HG03521 (cell line): ENCODE data around the gene DOCK6.

Experiments used
- ATAC-seq: cut with Tn5 transposase; IDR thresholded peaks from one replicate; pipeline ENCODE4 v1.9.1; 2021; ENCODE audit warnings: mild to moderate bottlenecking, moderate library complexity; ENCODE audit not compliant: unreplicated experiment

DOCK6 gene

DNA sequence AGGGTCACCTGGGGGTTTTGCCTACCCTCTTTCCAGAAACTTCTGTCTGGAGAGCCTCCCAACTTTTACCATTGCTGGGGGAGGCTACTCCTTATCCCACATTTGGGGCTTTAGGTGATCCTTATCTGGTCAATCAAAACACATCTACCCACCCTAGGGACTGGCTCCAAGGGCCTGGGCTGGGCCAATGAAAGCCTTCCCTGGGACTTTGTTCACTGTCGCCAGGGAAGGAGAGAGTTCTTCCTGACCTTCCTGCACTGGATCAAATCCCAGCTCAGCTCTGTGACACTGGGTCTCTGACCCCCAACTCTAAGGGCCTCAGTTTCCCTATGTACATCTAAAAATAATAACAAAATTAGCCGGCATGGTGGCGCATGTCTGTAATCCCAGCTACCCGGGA is 11.1 kb downstream of the DOCK6 start:
- ATAC-seq: no peak

GRCh38 chr19:11248852-11249251 is 13.5 kb downstream of the DOCK6 start:
- no peak for ATAC-seq

- no peak for ATAC-seq
These were observed 14.4 kb downstream of the DOCK6 start for GRCh38 chr19:11247934-11248333.

GRCh38 chr19:11247391-11247790 is 14.9 kb downstream of the DOCK6 start:
- no peak for ATAC-seq

- no peak for ATAC-seq
These were observed 15.4 kb downstream of the DOCK6 start for GRCh38 chr19:11246941-11247340.

DNA sequence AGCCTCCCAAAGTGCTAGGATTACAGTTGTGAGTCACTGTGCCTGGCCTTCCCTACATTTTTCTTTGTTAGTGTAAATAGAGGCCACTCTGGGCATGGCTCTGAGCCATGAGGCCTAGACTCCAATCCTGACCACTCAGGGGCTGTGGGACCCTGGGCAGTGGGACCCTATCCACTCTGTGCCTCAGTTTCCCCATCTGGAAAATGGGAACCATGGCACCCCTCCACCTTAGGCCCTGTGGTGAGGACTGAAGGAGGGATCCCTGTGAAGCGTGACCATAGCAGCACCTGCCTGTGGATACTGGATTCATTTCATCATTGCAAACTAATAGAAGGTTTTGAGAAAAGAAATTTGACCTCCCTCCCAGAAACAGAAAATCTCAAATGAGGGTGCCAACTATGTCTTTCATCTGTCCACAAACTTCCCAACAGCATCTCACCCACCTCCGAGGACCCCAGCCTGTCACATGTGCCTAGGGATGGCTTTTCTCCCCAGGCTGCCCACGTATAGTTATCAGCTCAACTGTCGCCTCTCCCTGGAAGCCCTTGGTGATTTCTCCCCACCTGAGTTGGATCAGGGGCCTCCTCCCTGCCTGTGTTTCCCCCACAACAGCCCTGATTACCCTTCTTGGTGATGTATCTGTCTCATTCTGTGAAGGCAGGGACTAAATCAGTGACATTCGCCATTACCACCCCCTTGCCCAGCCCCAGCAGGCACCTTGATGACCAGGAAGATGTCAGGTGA is 17.3 kb downstream of the DOCK6 start:
- ATAC-seq: no peak

DNA sequence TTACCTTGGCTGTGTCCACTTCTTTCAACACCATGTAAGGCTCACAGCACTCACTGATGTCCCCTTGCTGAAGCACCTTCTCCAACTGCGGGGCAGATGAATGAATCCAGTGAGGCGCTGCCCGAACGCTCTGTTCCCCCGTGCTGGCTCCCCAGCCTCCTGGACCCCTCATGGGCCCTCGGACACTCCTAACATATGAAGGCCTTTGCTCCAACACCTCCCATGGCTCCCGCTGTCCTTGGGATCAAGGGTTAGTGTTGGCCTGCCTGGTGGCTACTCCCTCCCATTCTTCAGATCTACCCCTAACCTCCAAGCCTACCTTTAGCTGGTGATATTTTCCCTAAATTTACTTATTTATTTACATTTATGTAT is 18.5 kb downstream of the DOCK6 start:
- ATAC-seq: no peak

- ATAC-seq: peak; percentile 73
These were observed 19.2 kb downstream of the DOCK6 start for GRCh38 chr19:11242864-11243797.

DNA sequence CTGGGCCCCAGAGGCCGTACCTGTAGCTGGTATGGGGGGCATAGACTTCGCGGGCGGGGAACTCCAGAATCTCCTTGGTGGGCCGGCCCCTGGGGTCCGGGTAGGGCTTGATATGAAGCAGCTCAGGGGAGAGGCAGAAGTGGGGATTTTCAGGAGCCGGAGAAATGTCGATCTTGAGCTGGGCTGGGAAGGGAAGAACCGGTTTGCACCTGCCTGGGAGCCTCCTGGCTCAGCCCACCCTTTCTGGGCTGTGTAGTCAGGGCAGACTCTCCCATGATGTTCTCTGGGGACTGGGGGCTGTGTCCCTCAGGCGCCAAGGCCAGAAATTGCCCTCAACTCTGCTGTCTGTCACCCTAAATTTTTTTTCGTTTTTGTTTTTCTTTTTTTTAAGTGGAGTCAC is 20.3 kb downstream of the DOCK6 start:
- ATAC-seq: no peak

GRCh38 chr19:11240008-11240444 is 22.3 kb downstream of the DOCK6 start:
- no peak for ATAC-seq

GRCh38 chr19:11239377-11240000 is 22.8 kb downstream of the DOCK6 start, which contains the start of gene ANGPTL8:
ANGPTL8 (plus strand) TSS chr19:11239619; CDS start chr19:11239638, 19 bp downstream.
- ATAC-seq: no peak

GRCh38 chr19:11238781-11239376 is 23.4 kb downstream of the DOCK6 start:
- no peak for ATAC-seq

DNA sequence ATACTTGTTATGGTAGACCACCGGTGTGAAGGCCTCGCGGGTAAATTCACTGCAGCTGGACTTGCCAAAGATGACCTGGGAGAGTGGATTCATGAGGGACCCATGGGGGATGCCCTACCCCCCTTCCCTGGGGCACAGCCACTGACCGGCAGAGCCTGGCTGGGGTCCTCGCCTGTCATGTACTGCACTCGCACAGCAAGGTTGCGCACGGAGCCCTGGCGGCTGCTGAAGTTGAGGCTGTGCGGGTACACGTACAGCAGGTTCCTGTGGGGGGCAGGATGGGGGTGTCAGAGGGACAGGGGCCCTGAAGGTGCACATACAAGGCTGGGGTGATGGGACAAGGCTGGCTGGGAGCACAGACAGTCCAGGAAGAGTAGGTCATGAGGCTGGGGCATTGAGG is 24.3 kb downstream of the DOCK6 start:
- no peak for ATAC-seq

GRCh38 chr19:11237321-11237720 is 25.0 kb downstream of the DOCK6 start:
- no peak for ATAC-seq

- no peak for ATAC-seq
These were observed 25.7 kb downstream of the DOCK6 start for GRCh38 chr19:11236324-11237301.

GRCh38 chr19:11234486-11235075 is 27.7 kb downstream of the DOCK6 start:
- ATAC-seq: no peak

DNA sequence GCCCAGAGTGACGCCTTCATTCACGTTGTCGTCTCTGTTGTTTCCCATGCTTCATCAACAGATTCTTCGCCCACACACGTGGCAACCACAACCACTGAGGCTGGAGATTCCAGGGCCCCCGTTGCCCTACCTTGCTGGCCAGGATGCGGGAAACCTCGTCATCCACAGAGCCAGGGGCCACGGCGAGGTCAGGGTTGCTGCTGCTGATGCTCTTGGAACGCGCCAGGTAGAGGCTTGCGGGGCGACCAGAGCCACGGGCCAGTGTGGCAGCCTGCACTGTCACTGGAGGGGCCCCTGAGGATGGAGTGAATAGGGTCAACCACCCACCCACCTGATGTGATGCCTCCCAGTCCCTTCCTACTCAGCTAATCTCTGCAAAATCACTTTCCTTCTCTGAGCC is 29.3 kb downstream of the DOCK6 start:
- no peak for ATAC-seq

GRCh38 chr19:11232555-11232954 is 29.8 kb downstream of the DOCK6 start:
- no peak for ATAC-seq

- ATAC-seq: no peak
These were observed 31.5 kb downstream of the DOCK6 start for GRCh38 chr19:11230621-11231386.
